PFSK-1 (cell line): ENCODE data around the gene CLIC4.

ENCODE experiments used
- FOXP2 ChIP-seq: optimal IDR thresholded peaks from 2 replicates; pipeline ENCODE3; 2011; ENCODE audit warnings: borderline replicate concordance, control low read depth, inconsistent platforms; ENCODE audit not compliant: insufficient read depth; ENCODE audit errors: extremely low read length, extremely low read depth
- POLR2AphosphoS5 ChIP-seq: IDR thresholded peaks from 2 replicates; pipeline ENCODE4 v1.6.1; 2012; ENCODE audit warnings: low read depth, mild to moderate bottlenecking, control low read depth, low read length, moderate library complexity
- SIN3A ChIP-seq: IDR thresholded peaks from 2 replicates; pipeline ENCODE4 v1.6.1; 2012; ENCODE audit warnings: mild to moderate bottlenecking, low read length, moderate library complexity, borderline replicate concordance; ENCODE audit not compliant: insufficient read depth
- TAF1 ChIP-seq: IDR thresholded peaks from 2 replicates; pipeline ENCODE4 v1.6.1; 2012; ENCODE audit warnings: low read length, control low read depth, borderline replicate concordance; ENCODE audit not compliant: insufficient read depth
- TF ChIP-seq, protein P1 (sequence below), 2 experiments: IDR thresholded peaks; 2 replicates each; pipeline versions ENCODE4 v1.6.1 to v1.8.0; 2011 to 2012; ENCODE audit warnings: low read depth in 2 of 2, low read length in 2 of 2, control low read depth in 1 of 2, inconsistent platforms in 1 of 2, mild to moderate bottlenecking in 1 of 2, moderate library complexity in 1 of 2; ENCODE audit not compliant: insufficient read depth in 1 of 2

CLIC4 gene

DNA sequence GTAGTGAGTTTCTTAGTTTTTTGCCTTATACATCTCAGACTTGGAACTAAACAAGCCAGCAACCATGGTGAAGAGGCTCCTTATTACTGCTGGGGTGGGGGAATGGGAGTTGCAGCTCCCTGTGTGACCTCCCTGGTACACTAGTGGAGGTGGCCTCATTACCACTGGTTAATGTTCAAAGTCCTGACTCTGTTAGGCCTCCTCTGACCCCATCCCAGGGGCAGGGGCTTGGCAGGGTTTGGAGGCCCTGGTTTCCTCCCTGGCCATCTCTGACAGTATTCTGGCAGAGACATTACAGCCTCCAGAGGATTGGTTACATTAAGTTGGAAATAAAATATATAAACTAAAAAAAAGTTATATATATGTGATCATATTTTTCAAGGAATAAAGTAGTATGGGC lies 45.2 kb downstream of the CLIC4 start:
- TF ChIP-seq POLR2AphosphoS5 (no peak), TAF1 (no peak), SIN3A (no peak), FOXP2 (no peak)
- TF ChIP-seq, protein P1, sequence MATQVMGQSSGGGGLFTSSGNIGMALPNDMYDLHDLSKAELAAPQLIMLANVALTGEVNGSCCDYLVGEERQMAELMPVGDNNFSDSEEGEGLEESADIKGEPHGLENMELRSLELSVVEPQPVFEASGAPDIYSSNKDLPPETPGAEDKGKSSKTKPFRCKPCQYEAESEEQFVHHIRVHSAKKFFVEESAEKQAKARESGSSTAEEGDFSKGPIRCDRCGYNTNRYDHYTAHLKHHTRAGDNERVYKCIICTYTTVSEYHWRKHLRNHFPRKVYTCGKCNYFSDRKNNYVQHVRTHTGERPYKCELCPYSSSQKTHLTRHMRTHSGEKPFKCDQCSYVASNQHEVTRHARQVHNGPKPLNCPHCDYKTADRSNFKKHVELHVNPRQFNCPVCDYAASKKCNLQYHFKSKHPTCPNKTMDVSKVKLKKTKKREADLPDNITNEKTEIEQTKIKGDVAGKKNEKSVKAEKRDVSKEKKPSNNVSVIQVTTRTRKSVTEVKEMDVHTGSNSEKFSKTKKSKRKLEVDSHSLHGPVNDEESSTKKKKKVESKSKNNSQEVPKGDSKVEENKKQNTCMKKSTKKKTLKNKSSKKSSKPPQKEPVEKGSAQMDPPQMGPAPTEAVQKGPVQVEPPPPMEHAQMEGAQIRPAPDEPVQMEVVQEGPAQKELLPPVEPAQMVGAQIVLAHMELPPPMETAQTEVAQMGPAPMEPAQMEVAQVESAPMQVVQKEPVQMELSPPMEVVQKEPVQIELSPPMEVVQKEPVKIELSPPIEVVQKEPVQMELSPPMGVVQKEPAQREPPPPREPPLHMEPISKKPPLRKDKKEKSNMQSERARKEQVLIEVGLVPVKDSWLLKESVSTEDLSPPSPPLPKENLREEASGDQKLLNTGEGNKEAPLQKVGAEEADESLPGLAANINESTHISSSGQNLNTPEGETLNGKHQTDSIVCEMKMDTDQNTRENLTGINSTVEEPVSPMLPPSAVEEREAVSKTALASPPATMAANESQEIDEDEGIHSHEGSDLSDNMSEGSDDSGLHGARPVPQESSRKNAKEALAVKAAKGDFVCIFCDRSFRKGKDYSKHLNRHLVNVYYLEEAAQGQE (IDR thresholded peaks at IDR 0.05; ENCODE audit: insufficient read depth in 1 of 2, low read depth in 2 of 2, low read length in 2 of 2), result no peak

- TF ChIP-seq FOXP2, result no peak
- no peak for TF ChIP-seq POLR2AphosphoS5
- TF ChIP-seq, protein P1 (IDR thresholded peaks at IDR 0.05; ENCODE audit: insufficient read depth in 1 of 2, low read depth in 2 of 2, low read length in 2 of 2), result no peak
- no peak for TF ChIP-seq TAF1
- TF ChIP-seq SIN3A, result no peak
Observed at GRCh38 chr1:24793447-24794129, 48.3 kb downstream of the CLIC4 start.

GRCh38 chr1:24795236-24795635 lies 50.0 kb downstream of the CLIC4 start:
- no peak for TF ChIP-seq POLR2AphosphoS5
- TF ChIP-seq, protein P1 (IDR thresholded peaks at IDR 0.05; ENCODE audit: insufficient read depth in 1 of 2, low read depth in 2 of 2, low read length in 2 of 2), result no peak
- no peak for TF ChIP-seq FOXP2
- TF ChIP-seq TAF1, result no peak
- TF ChIP-seq SIN3A, result no peak

DNA sequence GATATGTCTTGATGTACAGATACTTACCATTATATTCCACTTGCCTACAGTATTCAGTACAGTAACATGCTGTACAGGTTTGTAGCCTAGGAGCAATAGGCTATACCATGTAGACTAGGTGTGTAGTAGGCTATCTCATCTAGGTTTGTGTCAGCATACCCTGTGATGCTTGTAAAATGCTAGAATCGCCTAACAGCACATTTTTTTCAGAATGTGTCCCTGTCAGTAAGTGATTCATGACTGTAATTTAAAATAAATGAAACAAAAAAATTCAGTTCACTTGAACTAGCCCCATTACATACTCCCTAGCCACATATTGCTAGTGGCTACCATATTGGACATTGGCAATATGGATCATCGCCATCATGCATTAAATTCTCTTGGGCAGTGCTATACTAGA lies 51.3 kb downstream of the CLIC4 start:
- no peak for TF ChIP-seq SIN3A
- no peak for TF ChIP-seq TAF1
- TF ChIP-seq FOXP2, result no peak
- no peak for TF ChIP-seq POLR2AphosphoS5
- TF ChIP-seq, protein P1 (IDR thresholded peaks at IDR 0.05; ENCODE audit: insufficient read depth in 1 of 2, low read depth in 2 of 2, low read length in 2 of 2), result no peak
